Hepatocyte (in vitro differentiated cells): ENCODE data around the gene ACO2.

Experiments used
- EZH2 ChIP-seq: fragments of 200-600 bp; sonication (generic); IDR thresholded peaks from 2 replicates; pipeline ENCODE4 v1.6.1; 2016; ENCODE audit warnings: antibody characterized with exemption, mild to moderate bottlenecking, borderline replicate concordance
- EZH2phosphoT487 ChIP-seq: fragments of 200-600 bp; sonication (generic); IDR thresholded peaks from one replicate; pipeline ENCODE4 v1.6.1; 2018; ENCODE audit warnings: antibody characterized with exemption, mild to moderate bottlenecking, low read depth, moderate library complexity; ENCODE audit not compliant: unreplicated experiment, severe bottlenecking
- TF ChIP-seq, protein P1 (sequence below): fragments of 200-600 bp; sonication (generic); IDR thresholded peaks from 2 replicates; pipeline ENCODE4 v1.5.1; 2016; ENCODE audit warnings: antibody characterized with exemption, mild to moderate bottlenecking; ENCODE audit not compliant: poor library complexity

GRCh38 chr22:41563051-41563711, 94.3 kb downstream of the ACO2 start:
- TF ChIP-seq, protein P1, sequence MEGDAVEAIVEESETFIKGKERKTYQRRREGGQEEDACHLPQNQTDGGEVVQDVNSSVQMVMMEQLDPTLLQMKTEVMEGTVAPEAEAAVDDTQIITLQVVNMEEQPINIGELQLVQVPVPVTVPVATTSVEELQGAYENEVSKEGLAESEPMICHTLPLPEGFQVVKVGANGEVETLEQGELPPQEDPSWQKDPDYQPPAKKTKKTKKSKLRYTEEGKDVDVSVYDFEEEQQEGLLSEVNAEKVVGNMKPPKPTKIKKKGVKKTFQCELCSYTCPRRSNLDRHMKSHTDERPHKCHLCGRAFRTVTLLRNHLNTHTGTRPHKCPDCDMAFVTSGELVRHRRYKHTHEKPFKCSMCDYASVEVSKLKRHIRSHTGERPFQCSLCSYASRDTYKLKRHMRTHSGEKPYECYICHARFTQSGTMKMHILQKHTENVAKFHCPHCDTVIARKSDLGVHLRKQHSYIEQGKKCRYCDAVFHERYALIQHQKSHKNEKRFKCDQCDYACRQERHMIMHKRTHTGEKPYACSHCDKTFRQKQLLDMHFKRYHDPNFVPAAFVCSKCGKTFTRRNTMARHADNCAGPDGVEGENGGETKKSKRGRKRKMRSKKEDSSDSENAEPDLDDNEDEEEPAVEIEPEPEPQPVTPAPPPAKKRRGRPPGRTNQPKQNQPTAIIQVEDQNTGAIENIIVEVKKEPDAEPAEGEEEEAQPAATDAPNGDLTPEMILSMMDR, result no peak
- no peak for TF ChIP-seq EZH2phosphoT487
- TF ChIP-seq EZH2, result no peak
